Measurements from ENCODE around the gene PARD3.

Gene PARD3

GRCh38 chr10:34520510-34520909 lies 294.6 kb downstream of the PARD3 start:
- in situ Hi-C loops (cut with HindIII; ENCODE audit: low sequenced_read_pairs) = no loop called here

DNA sequence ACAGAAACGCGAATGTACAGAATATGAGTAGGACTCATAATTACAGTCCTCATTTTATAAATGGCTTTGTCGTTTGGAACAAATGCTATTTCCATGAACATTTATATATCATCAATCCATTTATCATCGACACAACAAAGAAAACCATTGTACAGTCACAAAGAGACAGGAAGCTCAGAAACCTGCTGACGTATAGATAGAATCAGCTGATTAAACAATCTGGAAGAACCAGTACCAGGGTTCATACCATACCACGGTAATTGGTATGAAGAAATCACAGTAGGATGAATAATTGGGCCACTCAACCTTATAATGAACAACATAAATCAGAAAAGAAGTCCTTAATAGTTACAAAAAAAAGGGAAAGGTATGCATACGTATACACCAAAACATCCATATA lies 295.0 kb downstream of the PARD3 start:
- in situ Hi-C loops (cut with HindIII; ENCODE audit: low sequenced_read_pairs) = no loop called here

DNA sequence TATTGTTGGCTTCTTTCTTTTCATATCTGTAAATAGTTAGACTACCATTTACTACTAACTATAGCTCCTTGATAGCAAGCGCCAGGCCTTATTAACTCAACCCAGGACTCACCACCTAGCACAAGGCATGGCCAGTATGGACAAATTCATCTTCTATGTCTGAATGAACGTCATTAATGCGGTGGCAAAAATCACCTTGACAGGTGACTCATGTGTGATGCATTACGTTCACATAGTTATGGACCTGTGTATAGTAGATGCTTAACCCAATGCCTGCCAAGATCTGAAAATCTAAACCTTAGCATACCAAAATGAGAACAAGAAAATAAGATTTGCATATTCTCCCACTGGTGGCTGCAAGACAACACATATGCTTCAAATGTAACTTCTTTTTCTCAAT lies 300.8 kb downstream of the PARD3 start:
- in situ Hi-C loops (cut with HindIII; ENCODE audit: low sequenced_read_pairs) = no loop called here

DNA sequence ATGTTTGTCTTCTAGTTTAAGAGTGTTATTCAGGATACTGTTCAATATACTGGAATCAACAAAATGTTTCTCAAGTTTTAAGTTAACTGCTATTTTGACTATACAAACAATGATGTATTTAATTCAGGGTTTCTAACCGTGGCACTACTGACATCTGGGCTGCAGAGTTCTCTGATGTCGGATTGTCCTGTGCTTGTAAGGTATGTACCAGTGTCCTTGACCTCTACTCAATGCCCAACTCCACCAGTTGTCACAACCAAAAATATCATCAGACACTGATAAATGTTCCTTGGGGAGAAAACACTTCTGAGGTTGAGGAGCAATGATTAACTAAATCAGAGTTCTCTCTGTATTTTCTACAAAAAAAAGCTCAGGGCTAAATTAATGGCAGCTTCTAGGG lies 301.5 kb downstream of the PARD3 start:
- in situ Hi-C loops (cut with HindIII; ENCODE audit: low sequenced_read_pairs) = no loop called here

GRCh38 chr10:34507217-34507616 lies 307.9 kb downstream of the PARD3 start:
- in situ Hi-C loops (cut with HindIII; ENCODE audit: low sequenced_read_pairs) = no loop called here

DNA sequence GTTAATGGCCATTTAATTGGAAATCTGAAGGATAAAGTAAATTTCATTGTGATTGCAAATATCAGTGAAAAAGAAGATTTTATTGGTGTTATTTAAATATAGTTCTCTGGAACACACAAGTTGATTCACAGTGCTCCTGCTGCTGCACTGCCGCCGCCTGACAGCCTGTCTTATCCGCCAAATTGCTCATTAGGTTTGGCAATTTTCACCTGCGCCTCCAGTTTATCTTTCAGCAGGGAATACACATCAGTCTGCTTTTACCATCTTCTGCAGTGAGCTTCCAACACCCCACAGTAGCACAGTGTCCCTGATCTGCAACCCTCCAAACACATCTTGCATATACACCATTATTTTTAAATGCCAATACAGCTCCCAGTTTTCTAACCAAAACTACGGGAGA lies 308.3 kb downstream of the PARD3 start:
- in situ Hi-C loops (cut with HindIII; ENCODE audit: low sequenced_read_pairs) = no loop called here

- in situ Hi-C loops (cut with HindIII; ENCODE audit: low sequenced_read_pairs) = no loop called here
Measured at GRCh38 chr10:34505338-34505737, 309.8 kb downstream of the PARD3 start.

DNA sequence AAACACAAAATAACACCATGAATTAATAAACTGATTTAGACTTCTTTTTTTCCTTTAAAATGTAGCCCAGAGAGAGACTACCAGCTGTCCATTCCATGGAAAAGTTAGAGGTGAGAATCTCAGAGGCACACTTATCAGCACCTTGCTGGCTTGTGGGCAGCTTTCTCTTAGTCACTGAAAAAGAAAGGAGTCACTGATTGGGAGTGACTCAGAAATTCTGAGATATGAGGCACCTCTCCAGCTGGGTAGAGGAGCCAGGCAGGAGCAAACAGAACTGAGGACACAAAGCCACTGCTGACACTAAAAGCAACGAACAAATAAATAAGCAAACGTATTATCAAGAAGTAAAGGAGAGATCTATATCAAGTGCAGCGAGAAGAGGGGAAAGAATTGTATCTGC lies 310.6 kb downstream of the PARD3 start:
- in situ Hi-C loops (cut with HindIII; ENCODE audit: low sequenced_read_pairs) = no loop called here

GRCh38 chr10:34503704-34504103 lies 311.4 kb downstream of the PARD3 start:
- in situ Hi-C loops (cut with HindIII; ENCODE audit: low sequenced_read_pairs) = no loop called here

DNA sequence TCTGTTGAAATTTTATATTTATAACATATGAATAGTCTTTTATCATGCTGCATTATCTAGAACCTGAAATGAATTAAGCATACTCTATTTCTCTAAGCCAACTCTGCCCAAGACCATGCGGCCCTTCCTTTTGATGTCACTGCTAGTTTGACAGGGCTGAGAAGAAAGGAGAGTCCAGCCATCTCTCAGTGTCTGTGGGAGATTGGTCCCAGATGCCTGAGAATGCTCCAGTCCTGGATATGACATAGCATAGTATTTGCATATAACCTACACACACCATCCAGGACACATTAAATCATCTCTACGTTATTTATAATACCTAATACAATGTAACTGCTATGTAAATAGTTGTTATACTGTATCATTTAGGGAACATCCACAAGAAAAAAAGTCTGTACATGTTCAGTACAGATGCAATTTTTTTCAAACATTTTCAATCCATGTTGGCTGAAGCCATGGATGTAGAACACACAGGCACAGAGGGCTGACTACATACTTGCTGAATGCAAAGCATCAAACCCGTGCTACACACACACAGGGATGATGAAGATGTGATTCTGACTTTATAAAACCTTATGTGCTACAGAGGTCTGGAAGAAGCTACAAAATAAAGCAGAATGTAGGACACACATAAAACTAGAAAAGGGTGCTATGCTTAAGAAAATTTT lies 315.4 kb downstream of the PARD3 start:
- in situ Hi-C loops (cut with HindIII; ENCODE audit: low sequenced_read_pairs) = no loop called here

DNA sequence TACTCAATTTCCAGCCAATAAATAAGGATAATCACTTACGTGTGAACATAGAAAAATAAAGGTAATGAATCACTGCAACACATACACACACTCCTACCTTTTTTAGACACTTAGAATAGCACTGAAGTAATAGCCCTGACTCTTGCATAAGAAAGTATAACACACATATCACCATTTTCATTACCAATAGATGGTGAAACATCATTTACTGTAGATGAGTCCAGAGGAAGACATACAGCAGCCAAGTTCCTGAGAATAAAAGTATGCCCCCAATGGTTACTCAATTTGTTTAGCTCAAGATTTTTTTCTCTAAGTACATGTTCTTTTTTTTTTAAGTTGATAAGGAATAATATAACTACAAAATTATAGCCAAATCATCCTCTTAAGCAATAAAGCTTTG lies 316.3 kb downstream of the PARD3 start:
- in situ Hi-C loops (cut with HindIII; ENCODE audit: low sequenced_read_pairs) = no loop called here

DNA sequence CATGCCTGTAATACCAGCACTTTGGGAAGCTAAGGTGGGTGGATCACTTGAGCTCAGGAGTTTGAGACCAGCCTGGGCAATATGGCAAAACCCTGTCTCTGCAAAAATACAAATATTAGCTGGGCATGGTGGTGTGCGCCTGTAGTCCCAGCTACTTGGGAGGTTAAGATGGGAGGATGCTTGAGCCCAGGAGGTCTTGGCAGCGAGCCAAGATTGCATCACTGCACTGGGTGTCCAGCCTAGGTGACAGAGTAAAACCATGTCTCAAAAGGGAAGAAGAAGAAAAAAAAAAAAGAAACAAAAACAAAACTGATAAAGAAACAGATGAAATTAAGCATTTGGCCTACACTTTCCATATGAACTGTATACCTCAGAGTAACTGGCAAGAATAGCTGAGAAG lies 319.2 kb downstream of the PARD3 start:
- in situ Hi-C loops (cut with HindIII; ENCODE audit: low sequenced_read_pairs) = no loop called here

DNA sequence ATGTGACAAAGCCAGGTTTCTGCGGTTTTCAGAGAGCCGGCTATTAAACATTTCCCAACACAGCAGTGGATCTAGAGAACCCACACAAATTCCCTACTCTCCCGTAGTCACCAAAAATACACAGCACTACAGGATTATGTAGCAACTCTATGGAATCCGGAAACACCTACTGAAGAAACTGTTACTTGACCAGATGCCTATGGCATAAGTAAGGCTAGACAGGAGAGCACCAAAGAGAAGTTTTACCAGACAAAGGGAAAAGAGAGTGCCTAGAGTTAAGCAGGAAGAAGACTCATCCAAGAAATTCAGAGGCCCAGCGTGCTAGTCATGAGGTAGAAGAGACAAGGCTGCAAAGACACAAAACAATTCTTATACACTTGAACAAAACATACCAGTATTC lies 321.1 kb downstream of the PARD3 start:
- in situ Hi-C loops (cut with HindIII; ENCODE audit: low sequenced_read_pairs) = no loop called here

DNA sequence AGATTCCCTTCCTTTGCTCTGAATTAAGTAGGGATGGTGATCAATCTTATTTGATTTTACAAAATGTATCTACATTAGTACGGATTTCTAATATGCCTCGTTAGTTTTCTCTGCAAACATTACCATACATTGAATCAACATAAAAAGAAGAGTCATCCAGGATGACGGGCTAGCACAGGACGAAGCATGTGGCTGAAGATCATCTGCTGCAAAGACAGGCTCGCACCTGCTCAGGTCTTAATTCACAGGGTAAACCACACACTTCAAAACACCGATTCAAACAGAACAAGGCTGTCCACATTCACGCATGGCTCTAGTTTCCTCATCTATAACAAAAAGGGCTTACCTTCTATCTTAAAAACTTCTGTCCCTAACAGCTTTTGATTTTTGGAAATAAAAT lies 323.0 kb downstream of the PARD3 start:
- in situ Hi-C loops (cut with HindIII; ENCODE audit: low sequenced_read_pairs) = no loop called here

GRCh38 chr10:34491678-34492077 lies 323.4 kb downstream of the PARD3 start:
- in situ Hi-C loops (cut with HindIII; ENCODE audit: low sequenced_read_pairs) = no loop called here

DNA sequence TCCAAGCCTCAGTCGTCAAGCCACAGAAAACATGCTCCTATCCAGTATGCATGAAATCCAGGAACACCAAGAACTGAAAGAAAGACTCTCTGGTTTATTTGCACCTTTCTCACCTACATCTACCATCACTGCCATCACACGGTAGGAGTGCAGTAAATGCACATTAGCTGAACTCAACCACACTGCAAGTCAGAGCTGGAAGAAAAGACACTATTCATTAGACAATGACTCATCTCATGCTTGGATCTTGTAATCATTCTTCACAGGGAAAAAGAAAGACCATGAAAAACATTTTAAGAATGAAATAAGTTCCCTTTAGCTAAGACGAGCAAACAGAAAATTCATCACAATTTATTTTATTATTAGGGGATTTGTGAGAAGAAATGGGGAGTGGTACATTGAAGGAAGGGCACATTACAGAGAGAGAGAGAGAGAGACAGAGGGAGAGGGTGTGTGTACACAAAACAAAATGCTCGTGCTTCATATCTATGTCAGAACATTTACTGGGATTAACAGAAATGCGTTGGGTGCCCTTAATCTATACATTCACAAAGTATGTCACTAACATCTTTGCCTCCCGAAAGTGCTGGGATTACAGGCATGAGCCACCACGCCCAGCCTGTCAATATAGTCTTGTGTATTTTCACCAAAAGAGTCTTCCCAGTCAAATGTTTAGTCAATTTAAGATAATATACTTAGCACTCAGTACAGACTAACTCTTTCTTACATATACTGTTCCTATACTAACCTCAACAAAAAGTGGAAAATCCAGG lies 324.9 kb downstream of the PARD3 start:
- in situ Hi-C loops (cut with HindIII; ENCODE audit: low sequenced_read_pairs) = no loop called here

- in situ Hi-C loops (cut with HindIII; ENCODE audit: low sequenced_read_pairs) = no loop called here
Measured at GRCh38 chr10:34489411-34489810, 325.7 kb downstream of the PARD3 start.

- in situ Hi-C loops (cut with HindIII; ENCODE audit: low sequenced_read_pairs) = no loop called here
Measured at GRCh38 chr10:34488476-34489130, 326.5 kb downstream of the PARD3 start.

- in situ Hi-C loops (cut with HindIII; ENCODE audit: low sequenced_read_pairs) = no loop called here
Measured at GRCh38 chr10:34486008-34486407, 329.1 kb downstream of the PARD3 start.

GRCh38 chr10:34484164-34484563 lies 330.9 kb downstream of the PARD3 start:
- in situ Hi-C loops (cut with HindIII; ENCODE audit: low sequenced_read_pairs) = no loop called here

- in situ Hi-C loops (cut with HindIII; ENCODE audit: low sequenced_read_pairs) = no loop called here
Measured at GRCh38 chr10:34480345-34480744, 334.8 kb downstream of the PARD3 start.

- in situ Hi-C loops (cut with HindIII; ENCODE audit: low sequenced_read_pairs) = no loop called here
Measured at GRCh38 chr10:34479520-34480179, 335.4 kb downstream of the PARD3 start.

Measured in DLD1 (cell line).